HepG2 (cell line): Measurements from ENCODE around the gene POLR2B. TPM values are rescaled to one million over a fixed set of nuclear protein-coding genes. Genes with fewer than 3 reads are reported as not detected.

Experiments
- AGO2 ChIP-seq: fragments of 200-400 bp; formaldehyde crosslinking; optimal IDR thresholded peaks from 2 replicates; pipeline ENCODE3; 2017; ENCODE audit warnings: mild to moderate bottlenecking, low read depth, low read length, moderate library complexity
- ARNT2 ChIP-seq: sonication (generic); formaldehyde crosslinking; IDR thresholded peaks from 2 replicates; pipeline ENCODE4 v1.8.0; 2022; ENCODE audit warnings: mild to moderate bottlenecking, low read depth, missing genetic modification reagents, moderate library complexity
- ATF1 ChIP-seq: IDR thresholded peaks from 2 replicates; pipeline ENCODE4 v1.6.1; 2016; ENCODE audit warnings: mild to moderate bottlenecking, control low read depth
- CREB1 ChIP-seq, 2 experiments: fragments of 450-650 bp in 1 of 2; IDR thresholded peaks; 2 replicates each; pipeline ENCODE4 v1.6.1; 2016 to 2017; ENCODE audit warnings: control low read depth in 1 of 2, mild to moderate bottlenecking in 1 of 2, missing compliant biosample characterization in 1 of 2, missing genetic modification characterization in 1 of 2
- DMAP1 ChIP-seq: IDR thresholded peaks from 2 replicates; pipeline ENCODE4 v1.6.1; 2016
- DR1 ChIP-seq: sonication (generic); formaldehyde crosslinking; IDR thresholded peaks from 2 replicates; pipeline ENCODE4 v1.8.0; 2021; ENCODE audit warnings: mild to moderate bottlenecking, missing genetic modification reagents, inconsistent platforms
- ELF1 ChIP-seq: sonication (generic); formaldehyde crosslinking; IDR thresholded peaks from 2 replicates; pipeline ENCODE4 v1.4.0; 2020; ENCODE audit warnings: missing genetic modification reagents
- EZH2 ChIP-seq: conservative IDR thresholded peaks from 2 replicates; pipeline ENCODE4 v1.6.1; 2012; ENCODE audit warnings: mild to moderate bottlenecking, low read depth, low read length, moderate library complexity
- FIP1L1 ChIP-seq: fragments of 200-400 bp; formaldehyde crosslinking; IDR thresholded peaks from 2 replicates; pipeline ENCODE4 v1.6.1; 2018; ENCODE audit warnings: low read depth, mild to moderate bottlenecking, low read length, moderate library complexity, borderline replicate concordance; ENCODE audit not compliant: insufficient read depth
- GABPA ChIP-seq, 2 experiments: IDR thresholded peaks; 2 replicates each; pipeline ENCODE4 v1.6.1; 2011 to 2016; ENCODE audit warnings: low read depth in 2 of 2, low read length in 1 of 2, missing biosample characterization in 1 of 2, missing genetic modification characterization in 1 of 2
- GATAD2A ChIP-seq: IDR thresholded peaks from 2 replicates; pipeline ENCODE4 v1.6.1; 2016
- GTF2F1 ChIP-seq: fragments of 150-350 bp; IDR thresholded peaks from 2 replicates; pipeline ENCODE4 v1.6.1; 2014; ENCODE audit warnings: low read length
- MEF2D ChIP-seq: sonication (generic); formaldehyde crosslinking; IDR thresholded peaks from 2 replicates; pipeline ENCODE4 v1.5.1; 2020; ENCODE audit warnings: mild to moderate bottlenecking, missing genetic modification reagents
- MXD3 ChIP-seq: IDR thresholded peaks from 2 replicates; pipeline ENCODE4 v1.6.1; 2016; ENCODE audit warnings: mild to moderate bottlenecking, missing biosample characterization, missing genetic modification reagents
- RBFOX2 ChIP-seq: fragments of 200-400 bp; formaldehyde crosslinking; IDR thresholded peaks from 2 replicates; pipeline ENCODE4 v1.6.1; 2017; ENCODE audit warnings: low read depth, mild to moderate bottlenecking, low read length
- UBTF ChIP-seq: sonication (generic); formaldehyde crosslinking; IDR thresholded peaks from 2 replicates; pipeline ENCODE4 v1.4.0; 2020; ENCODE audit warnings: mild to moderate bottlenecking, missing genetic modification reagents
- XRCC5 ChIP-seq: fragments of 200-400 bp; formaldehyde crosslinking; optimal IDR thresholded peaks from 2 replicates; pipeline ENCODE3; 2017; ENCODE audit warnings: mild to moderate bottlenecking, low read length
- YEATS4 ChIP-seq: sonication (generic); formaldehyde crosslinking; IDR thresholded peaks from 2 replicates; pipeline ENCODE4 v1.4.0; 2020; ENCODE audit warnings: missing genetic modification reagents, borderline replicate concordance
- ZFX ChIP-seq: sonication (generic); formaldehyde crosslinking; IDR thresholded peaks from 2 replicates; pipeline ENCODE4 v1.4.0; 2020; ENCODE audit warnings: mild to moderate bottlenecking, low read depth, missing genetic modification reagents, moderate library complexity
- ZMAT3 ChIP-seq: sonication (generic); formaldehyde crosslinking; conservative IDR thresholded peaks from 2 replicates; pipeline ENCODE4 v1.7.0; 2021; ENCODE audit warnings: missing genetic modification reagents
- ZNF468 ChIP-seq: sonication (generic); formaldehyde crosslinking; IDR thresholded peaks from 2 replicates; pipeline ENCODE4 v1.8.0; 2022; ENCODE audit warnings: mild to moderate bottlenecking, moderate library complexity, missing genetic modification reagents
- ZNF678 ChIP-seq: sonication (generic); formaldehyde crosslinking; IDR thresholded peaks from 2 replicates; pipeline ENCODE4 v1.4.0; 2020; ENCODE audit warnings: mild to moderate bottlenecking, missing genetic modification reagents
- ZNF687 ChIP-seq: sonication (generic); formaldehyde crosslinking; IDR thresholded peaks from 2 replicates; pipeline ENCODE4 v1.5.1; 2020; ENCODE audit warnings: mild to moderate bottlenecking, missing genetic modification reagents, moderate library complexity
- ZZZ3 ChIP-seq: sonication (generic); formaldehyde crosslinking; IDR thresholded peaks from 2 replicates; pipeline ENCODE4 v1.4.0; 2020; ENCODE audit warnings: missing genetic modification reagents, mild to moderate bottlenecking, borderline replicate concordance
- polyA plus RNA-seq, 8 experiments: library from polyadenylated mRNA; depleted of rRNA in 3 of 8; stranded (reverse) in 7 of 8; unstranded in 1 of 8; fragments of >200 nt; fragmentation: Illumina TruSeq in 4 of 8; extraction: Trizol in 4 of 8; gene quantifications; 2 replicates each; pipeline versions ENCODE4 v1.2.1 to v1.2.3, GENCODE V29; 2011 to 2016; ENCODE audit warnings: low read depth in 4 of 8, missing spikeins in 1 of 8, mixed read lengths in 1 of 8; ENCODE audit not compliant: insufficient read depth in 1 of 8
- total RNA-seq, 5 experiments: library from RNA; depleted of rRNA; stranded (reverse); fragments of >200 nt; fragmentation: Illumina TruSeq; extraction: Trizol; gene quantifications; 2 replicates each; pipeline ENCODE4 v1.2.3, GENCODE V29; 2016; ENCODE audit warnings: low read depth in 1 of 5

Gene POLR2B
- total and polyA plus RNA-seq, 2 of the 13 experiments (the other 11 are each of a cell fraction or from before 2014, with no cell fraction given) = 70.6 to 116 TPM

GRCh38 chr4:56978750-56979303, at the start of gene POLR2B (continued):
- peak; percentile 98 for TF ChIP-seq ZFX (CRISPR knock-in tag)
- TF ChIP-seq GATAD2A (CRISPR knock-in tag) = peak; percentile 34; the same call in 1 of the 2 replicates
- no peak for TF ChIP-seq AGO2
- TF ChIP-seq ARNT2 = peak; percentile 54; the same call in 1 of the 2 replicates
- TF ChIP-seq DMAP1 (CRISPR knock-in tag) = peak; percentile 65; the same call in 1 of the 2 replicates
- peak; percentile 84 for TF ChIP-seq ATF1 (CRISPR knock-in tag)
- TF ChIP-seq ZNF468 = no peak
- TF ChIP-seq YEATS4 = peak; percentile 81
- TF ChIP-seq RBFOX2 = peak; percentile 72
- TF ChIP-seq UBTF (CRISPR knock-in tag) = peak; percentile 71
- no peak for TF ChIP-seq GTF2F1
- TF ChIP-seq ELF1 (CRISPR knock-in tag) = peak; percentile 81
- TF ChIP-seq ZNF687 (CRISPR knock-in tag) = peak; percentile 79
- no peak for TF ChIP-seq FIP1L1
- TF ChIP-seq ZNF678 (CRISPR knock-in tag) = 0 out of 2 replicates have a peak, but pooled peaks have one; percentile 65
- 0 out of 2 replicates have a peak, but pooled peaks have one; percentile 57 for TF ChIP-seq ZMAT3
- no peak for TF ChIP-seq MEF2D
- TF ChIP-seq CREB1 (IDR thresholded peaks at IDR 0.05) = peak; percentile 64
- TF ChIP-seq CREB1 (CRISPR knock-in tag; IDR thresholded peaks at IDR 0.05) = peak; percentile 84
- TF ChIP-seq MXD3 (CRISPR knock-in tag) = peak; percentile 31; the same call in 1 of the 2 replicates
- peak; percentile 45; the same call in 1 of the 2 replicates for TF ChIP-seq ZZZ3 (CRISPR knock-in tag)
- peak; percentile 58; the same call in 1 of the 2 replicates for TF ChIP-seq DR1 (CRISPR knock-in tag)
- peak; percentile 20 for TF ChIP-seq XRCC5
- no peak for TF ChIP-seq EZH2
- TF ChIP-seq GABPA (IDR thresholded peaks at IDR 0.05; ENCODE audit: low read depth, low read length) = peak; percentile 15; the same call in 1 of the 2 replicates
- peak; percentile 82 for TF ChIP-seq GABPA (CRISPR knock-in tag; IDR thresholded peaks at IDR 0.05; ENCODE audit: low read depth)
